WI38 (cell line): Measurements from ENCODE around the gene AK9.
"Not testable (repeated sequence)": the region's sequence is repeated elsewhere in the genome, so short reads cannot be mapped to it uniquely, and the experiment has no call there.

Experiments used
- H3K4me3 ChIP-seq: 2 replicates; pipeline ENCODE4 v1.5.1; 2011; ENCODE audit warnings: low read depth, mild to moderate bottlenecking, control low read depth, low read length
- TF ChIP-seq, protein P1 (sequence below): IDR thresholded peaks from 2 replicates; pipeline ENCODE4 v1.5.1; 2012; ENCODE audit warnings: low read depth, mild to moderate bottlenecking, control low read depth, low read length

AK9 gene

DNA sequence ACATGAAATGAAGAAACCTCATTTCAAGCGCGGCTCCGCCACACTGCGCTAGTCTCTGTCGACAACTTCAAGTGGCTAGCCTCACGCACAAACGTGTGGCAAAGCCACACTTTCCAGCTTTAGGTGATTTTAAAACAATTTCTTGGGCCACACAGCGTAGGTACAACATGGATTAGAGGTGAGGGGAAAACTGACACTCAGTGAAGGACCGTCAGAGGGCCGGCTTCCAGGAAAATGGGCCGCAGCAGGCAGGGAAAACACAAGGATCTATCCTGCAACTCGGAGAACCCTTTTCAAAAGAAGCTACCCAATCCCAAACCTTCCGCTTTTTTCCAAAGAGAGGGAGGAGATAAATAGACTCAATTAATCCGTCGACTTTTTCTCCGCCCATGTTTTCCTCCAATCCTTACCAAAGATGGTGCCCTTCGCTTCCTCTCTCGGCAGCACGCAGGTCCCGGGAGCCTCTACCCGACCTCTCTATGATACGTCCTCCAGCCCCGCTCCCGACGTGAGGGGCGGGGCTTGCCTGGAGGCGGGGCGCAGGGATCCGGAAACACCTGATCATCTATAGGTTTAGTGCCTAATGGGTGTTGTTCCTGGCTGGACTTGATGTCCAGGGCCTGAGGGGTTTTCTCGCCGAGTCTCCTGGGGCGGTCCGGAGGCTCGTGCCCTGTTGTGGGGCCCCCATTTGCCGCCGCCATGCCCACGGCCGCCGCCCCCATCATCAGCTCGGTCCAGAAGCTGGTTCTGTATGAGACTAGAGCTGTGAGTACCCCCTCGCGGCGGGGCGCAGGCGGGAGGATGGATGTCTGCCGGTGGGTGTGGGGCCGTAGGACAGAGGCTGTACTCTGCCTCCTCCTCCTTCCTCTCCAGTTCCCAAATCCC is at the start of gene AK9, which contains the start of gene FIG4:
Gene AK9 (minus strand): TSS at position 466 of the 885 bp plus-strand sequence. CDS start 15,457 bp downstream, outside the sequence.
Gene FIG4 (plus strand): TSS at position 560 of the 885 bp plus-strand sequence. CDS start 140 bp downstream, at position 700.
- peak within 1 kb of the TSS; percentile 85 for H3K4me3 ChIP-seq
- TF ChIP-seq, protein P1, sequence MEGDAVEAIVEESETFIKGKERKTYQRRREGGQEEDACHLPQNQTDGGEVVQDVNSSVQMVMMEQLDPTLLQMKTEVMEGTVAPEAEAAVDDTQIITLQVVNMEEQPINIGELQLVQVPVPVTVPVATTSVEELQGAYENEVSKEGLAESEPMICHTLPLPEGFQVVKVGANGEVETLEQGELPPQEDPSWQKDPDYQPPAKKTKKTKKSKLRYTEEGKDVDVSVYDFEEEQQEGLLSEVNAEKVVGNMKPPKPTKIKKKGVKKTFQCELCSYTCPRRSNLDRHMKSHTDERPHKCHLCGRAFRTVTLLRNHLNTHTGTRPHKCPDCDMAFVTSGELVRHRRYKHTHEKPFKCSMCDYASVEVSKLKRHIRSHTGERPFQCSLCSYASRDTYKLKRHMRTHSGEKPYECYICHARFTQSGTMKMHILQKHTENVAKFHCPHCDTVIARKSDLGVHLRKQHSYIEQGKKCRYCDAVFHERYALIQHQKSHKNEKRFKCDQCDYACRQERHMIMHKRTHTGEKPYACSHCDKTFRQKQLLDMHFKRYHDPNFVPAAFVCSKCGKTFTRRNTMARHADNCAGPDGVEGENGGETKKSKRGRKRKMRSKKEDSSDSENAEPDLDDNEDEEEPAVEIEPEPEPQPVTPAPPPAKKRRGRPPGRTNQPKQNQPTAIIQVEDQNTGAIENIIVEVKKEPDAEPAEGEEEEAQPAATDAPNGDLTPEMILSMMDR: no peak

DNA sequence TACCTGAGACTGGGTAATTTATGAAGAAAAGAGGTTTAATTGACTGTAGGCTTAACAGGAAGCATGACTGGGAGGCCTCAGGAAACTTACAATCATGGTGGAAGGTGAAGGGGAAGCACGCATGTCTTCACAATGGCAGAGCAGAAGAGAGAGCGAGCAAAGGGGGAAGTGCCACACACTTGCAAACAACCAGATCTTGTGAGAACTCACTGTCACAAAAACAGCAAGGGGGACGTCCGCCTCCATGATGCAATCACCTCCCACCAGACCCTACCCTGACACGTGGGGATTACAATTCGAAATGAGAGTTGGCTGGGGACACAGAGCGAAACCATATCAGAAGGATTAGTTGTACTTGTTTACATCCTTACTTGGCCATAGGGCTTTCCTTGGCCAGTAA is 49.8 kb upstream of the AK9 start:
- TF ChIP-seq, protein P1: no peak

DNA sequence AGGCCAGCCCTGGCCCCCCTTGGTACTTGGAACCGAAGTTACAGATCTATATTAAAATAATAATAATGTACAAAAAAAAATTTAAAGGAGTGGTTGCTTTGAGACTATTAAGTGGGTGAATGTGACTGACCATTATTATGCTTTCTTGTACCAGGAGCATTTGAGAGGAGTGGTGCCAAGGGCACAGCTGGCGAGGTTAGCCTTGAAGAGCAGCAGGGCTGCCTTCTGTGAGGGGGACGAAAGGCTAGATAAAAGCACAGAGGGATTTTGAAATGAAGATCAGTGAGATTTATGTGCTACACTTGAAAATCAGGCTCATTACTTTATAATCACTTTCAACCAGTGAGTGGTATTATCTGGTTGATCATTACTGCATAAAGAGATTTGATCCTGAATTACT is 48.7 kb upstream of the AK9 start:
- TF ChIP-seq, protein P1: no peak
- no peak overlapping the region for H3K4me3 ChIP-seq

More for the DNA sequence above, 49.8 kb upstream of the AK9 start:
- H3K4me3 ChIP-seq: no peak overlapping the region

DNA sequence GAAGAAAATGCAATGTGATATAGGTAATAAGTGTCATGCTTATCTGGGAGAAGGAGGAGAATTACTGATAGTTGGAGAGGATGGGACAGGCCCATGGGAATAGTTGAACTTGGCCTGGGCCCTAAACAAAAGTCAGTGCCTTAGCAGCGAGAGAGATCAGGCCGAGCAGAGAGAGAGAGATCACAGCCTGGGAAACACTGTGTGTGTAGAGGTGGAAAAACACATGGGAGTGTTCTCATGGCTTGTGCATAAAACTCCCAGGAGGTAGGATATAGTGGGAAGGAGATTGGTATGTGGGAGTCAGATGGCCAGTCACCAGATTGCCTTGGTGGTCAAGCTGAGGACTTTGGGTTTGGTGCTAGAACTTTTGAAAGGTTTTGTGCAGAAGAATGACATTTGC is 47.7 kb upstream of the AK9 start:
- no peak overlapping the region for H3K4me3 ChIP-seq
- TF ChIP-seq, protein P1: no peak

DNA sequence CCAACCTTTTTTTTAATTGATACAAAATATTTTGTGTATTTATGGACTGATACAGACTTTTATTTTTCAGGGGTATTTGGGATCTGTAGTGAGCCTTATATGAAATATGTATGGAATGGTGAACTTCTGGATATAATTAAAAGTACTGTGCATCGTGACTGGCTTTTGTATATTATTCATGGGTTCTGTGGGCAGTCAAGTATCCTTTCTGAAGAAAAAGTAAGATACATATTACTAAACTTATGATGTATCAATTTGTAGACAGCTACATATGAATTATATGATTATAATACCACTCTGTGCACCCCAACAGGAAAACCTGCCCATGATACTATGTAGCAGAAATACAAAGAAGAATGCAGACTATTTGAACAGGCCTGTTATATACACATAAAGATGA is 47.3 kb upstream of the AK9 start:
- TF ChIP-seq, protein P1: no peak
- no peak overlapping the region for H3K4me3 ChIP-seq

DNA sequence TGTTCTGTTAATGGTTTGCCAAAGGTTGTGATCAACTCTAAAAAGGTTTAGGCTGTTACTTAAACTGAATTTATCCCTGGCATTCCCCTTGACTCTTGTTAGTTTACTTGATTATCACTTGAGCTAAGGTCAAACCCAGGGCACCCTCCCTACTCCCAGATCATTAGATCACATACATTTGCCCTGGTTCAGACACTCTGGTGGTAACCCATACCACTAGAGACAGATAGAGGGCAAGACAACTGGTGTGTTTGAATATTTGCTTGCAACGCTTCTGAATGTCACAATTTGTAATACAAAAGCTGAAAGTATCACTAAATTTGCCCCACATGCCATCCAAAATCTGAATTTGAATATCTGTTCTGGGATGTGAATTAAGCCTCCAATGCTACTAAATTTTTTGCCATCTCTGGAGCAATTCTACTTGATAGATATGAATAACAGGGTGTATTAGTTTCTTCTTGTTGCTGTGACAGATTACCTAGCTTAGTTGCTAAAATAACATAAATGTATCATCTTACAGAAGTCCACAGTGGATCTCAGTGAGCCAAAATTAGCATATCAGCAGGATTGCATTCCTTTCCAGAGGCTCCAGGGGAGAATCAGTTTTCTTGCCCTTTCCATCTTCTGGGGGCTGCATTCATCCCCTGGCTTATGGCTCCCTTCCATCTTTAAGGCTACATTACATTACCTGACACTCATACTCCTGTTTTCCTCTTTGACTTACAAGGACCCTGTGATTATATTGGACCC is 45.4 kb upstream of the AK9 start:
- no peak overlapping the region for H3K4me3 ChIP-seq
- TF ChIP-seq, protein P1: no peak

DNA sequence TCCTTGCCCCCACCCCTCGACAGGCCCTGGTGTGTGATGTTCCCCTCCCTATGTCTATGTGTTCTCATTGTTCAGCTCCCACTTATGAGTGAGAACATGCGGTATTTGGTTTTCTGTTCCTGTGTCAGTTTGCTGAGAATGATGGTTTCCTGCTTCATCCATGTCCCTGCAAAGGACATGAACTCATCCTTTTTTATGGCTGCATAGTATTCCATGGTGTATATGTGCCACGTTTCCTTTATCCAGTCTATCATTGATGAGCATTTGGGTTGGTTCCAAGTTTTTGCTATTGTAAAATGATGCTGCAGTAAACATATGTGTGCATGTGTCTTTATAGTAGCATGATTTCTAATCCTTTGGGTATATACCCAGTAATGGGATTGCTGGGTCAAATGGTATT is 34.2 kb upstream of the AK9 start:
- not testable (repeated sequence) for H3K4me3 ChIP-seq
